Erythroblast (primary cell): Measurements from ENCODE around the gene MYO6.

Experiments used
- GATA1 ChIP-seq: IDR thresholded peaks from 2 replicates; pipeline ENCODE4 v1.6.1; 2011; ENCODE audit warnings: low read depth, mild to moderate bottlenecking, control low read depth, low read length, moderate library complexity
- POLR2A ChIP-seq: IDR thresholded peaks from 2 replicates; pipeline ENCODE4 v1.6.1; 2011; ENCODE audit warnings: mild to moderate bottlenecking, low read length

DNA sequence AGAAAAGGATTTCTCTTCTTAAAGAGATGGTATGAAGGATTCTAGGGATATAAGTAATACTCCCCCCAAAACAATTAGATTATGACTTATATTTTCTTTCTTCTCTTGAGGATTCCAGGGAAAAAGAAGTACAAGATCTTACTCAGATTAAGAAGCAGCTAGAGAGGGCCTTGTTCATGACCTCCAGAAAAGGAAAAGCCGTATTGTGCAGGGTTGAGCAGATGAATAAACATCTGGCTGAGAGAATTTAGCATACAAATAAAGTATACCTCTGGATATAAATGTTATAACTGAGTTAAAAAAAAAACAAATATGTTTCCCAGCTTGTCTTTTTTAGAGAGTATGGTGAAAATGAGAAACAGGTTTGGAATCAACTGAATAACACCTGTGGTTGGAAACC lies 11.3 kb downstream of the MYO6 start:
- TF ChIP-seq POLR2A (no peak), GATA1 (no peak)
